ENCODE results near the gene POLR2H. TPM values are rescaled to one million over a fixed set of nuclear protein-coding genes. Genes with fewer than 3 reads are reported as not detected.
A peak's percentile ranks its signal among the peaks of the same experiment; 100 is the strongest.

POLR2H gene
- total RNA-seq, 4 donors from 2014 or later, result 74.4 to 206 (median 146) TPM

GRCh38 chr3:184354121-184354728, 7.3 kb upstream of the POLR2H start:
- H3K4me3 ChIP-seq, result no peak overlapping the region
- peaks cover 6 to 33% (median 18%) of the 10 kb centered on the region in 4 donors for H3K4me1 ChIP-seq
- no peaks in the 10 kb centered on the region for H3K9me3 ChIP-seq
- H3K27ac ChIP-seq, result no peak overlapping the region
- in situ Hi-C loops (cut with MboI; ENCODE audit: low pct_ligation_motif_present in 1 of 4, low pct_unique_long_range_greater_than_20kb in 1 of 4, low sequenced_read_pairs in 3 of 4), result loop anchor here in 1 of 4 donors (25.0 kb wide), 1 partner anchor 433 kb away; no protein-coding TSS in a partner anchor
- TF ChIP-seq POLR2AphosphoS5 (IDR thresholded peaks at IDR 0.05) (no peak), CTCF (IDR thresholded peaks at IDR 0.05) (peak; percentile 65 to 78 (median 75)), EP300 (IDR thresholded peaks at IDR 0.05; ENCODE audit: low read depth) (no peak), POLR2A (IDR thresholded peaks at IDR 0.05) (no peak)
- intact Hi-C loops (cut with DNase I; ENCODE audit: low total_unique reads), result loop anchor here (10.0 kb wide), 1 partner anchor 49 kb away; no protein-coding TSS in a partner anchor
- no peaks in the 10 kb centered on the region for H3K27me3 ChIP-seq
- peaks cover 0 to 7% (median 0%) of the 10 kb centered on the region in 4 donors for H3K36me3 ChIP-seq
- 52% methylated on average over 18 of the region's 18 CpGs; no CpG with 5 or more reads in 1 of the 2 donors for WGBS, 2 donors (ENCODE audit: low coverage in 1 of 2)
- DNase-seq, result peak; percentile 66

GRCh38 chr3:184354754-184355153, 6.8 kb upstream of the POLR2H start:
- 20 to 81% methylated on average over 1 to 8 of the region's 8 CpGs for whole genome bisulfite sequencing, 2 donors (ENCODE audit: low coverage in 1 of 2)
- TF ChIP-seq POLR2A (IDR thresholded peaks at IDR 0.05) (no peak), POLR2AphosphoS5 (IDR thresholded peaks at IDR 0.05) (no peak), EP300 (IDR thresholded peaks at IDR 0.05; ENCODE audit: low read depth) (no peak), CTCF (IDR thresholded peaks at IDR 0.05) (no peak)
- no peak overlapping the region for H3K4me3 ChIP-seq
- in situ Hi-C loops (cut with MboI; ENCODE audit: low pct_ligation_motif_present in 1 of 4, low pct_unique_long_range_greater_than_20kb in 1 of 4, low sequenced_read_pairs in 3 of 4), result loop anchor here in 1 of 4 donors (25.0 kb wide), 1 partner anchor 433 kb away; no protein-coding TSS in a partner anchor
- H3K9me3 ChIP-seq, result no peaks in the 10 kb centered on the region
- intact Hi-C loops (cut with DNase I; ENCODE audit: low total_unique reads), result loop anchor here (10.0 kb wide), 1 partner anchor 50 kb away; no protein-coding TSS in a partner anchor
- DNase-seq, result no peak
- H3K27me3 ChIP-seq, result no peaks in the 10 kb centered on the region
- peaks cover 6 to 37% (median 18%) of the 10 kb centered on the region in 4 donors for H3K4me1 ChIP-seq
- no peak overlapping the region for H3K27ac ChIP-seq
- H3K36me3 ChIP-seq, result peaks cover 0 to 7% (median 0%) of the 10 kb centered on the region in 4 donors

GRCh38 chr3:184355261-184356040, 6.1 kb upstream of the POLR2H start:
- H3K9me3 ChIP-seq, result no peaks in the 10 kb centered on the region
- H3K36me3 ChIP-seq, result peaks cover 0 to 7% (median 0%) of the 10 kb centered on the region in 4 donors
- no peak overlapping the region for H3K4me3 ChIP-seq
- no peak overlapping the region for H3K27ac ChIP-seq
- no peak for DNase-seq
- H3K4me1 ChIP-seq, result peaks cover 7 to 44% (median 22%) of the 10 kb centered on the region in 4 donors
- intact Hi-C loops (cut with DNase I; ENCODE audit: low total_unique reads) (loop anchor here (10.0 kb wide), 1 partner anchor 51 kb away; no protein-coding TSS in a partner anchor), in situ Hi-C loops (cut with MboI; ENCODE audit: low pct_ligation_motif_present in 1 of 4, low pct_unique_long_range_greater_than_20kb in 1 of 4, low sequenced_read_pairs in 3 of 4) (loop anchor here in 1 of 4 donors (25.0 kb wide), 1 partner anchor 432 kb away; no protein-coding TSS in a partner anchor)
- WGBS, 2 donors (ENCODE audit: low coverage in 1 of 2), result 84 to 88% methylated on average over 4 to 18 of the region's 18 CpGs
- H3K27me3 ChIP-seq, result no peaks in the 10 kb centered on the region
- TF ChIP-seq POLR2A (IDR thresholded peaks at IDR 0.05) (no peak), CTCF (IDR thresholded peaks at IDR 0.05) (no peak), POLR2AphosphoS5 (IDR thresholded peaks at IDR 0.05) (no peak), EP300 (IDR thresholded peaks at IDR 0.05; ENCODE audit: low read depth) (no peak)

Data from transverse colon (tissue), 4 donors.